ENCODE data around the gene MOGAT3.

MOGAT3 gene

GRCh38 chr7:101154693-101155102 lies 46.1 kb downstream of the MOGAT3 start:
- TF ChIP-seq CTCF (conservative IDR thresholded peaks at IDR 0.05; ENCODE audit: low read depth, low read length) = no peak
- Histone ChIP-seq H3K4me2 (peak overlapping the region; percentile 91), H3K27me3 (ENCODE audit: insufficient read depth, low read depth) (peaks cover 31% of the 10 kb centered on the region), H3K4me1 (ENCODE audit: low read depth, poor library complexity, severe bottlenecking) (no peaks in the 10 kb centered on the region), H3K9ac (peak overlapping the region; percentile 29), H4K20me1 (ENCODE audit: insufficient read depth) (no peaks in the 10 kb centered on the region), H3K4me3 (IDR thresholded peaks at IDR 0.05; ENCODE audit: insufficient read depth, low read depth, low read length) (no peak overlapping the region), H2AFZ (ENCODE audit: low read depth) (peak overlapping the region; percentile 50), H3K79me2 (ENCODE audit: insufficient read depth, low read depth) (no peaks in the 10 kb centered on the region), H3K36me3 (ENCODE audit: insufficient read depth) (no peaks in the 10 kb centered on the region), H3K27ac (no peak overlapping the region)

DNA sequence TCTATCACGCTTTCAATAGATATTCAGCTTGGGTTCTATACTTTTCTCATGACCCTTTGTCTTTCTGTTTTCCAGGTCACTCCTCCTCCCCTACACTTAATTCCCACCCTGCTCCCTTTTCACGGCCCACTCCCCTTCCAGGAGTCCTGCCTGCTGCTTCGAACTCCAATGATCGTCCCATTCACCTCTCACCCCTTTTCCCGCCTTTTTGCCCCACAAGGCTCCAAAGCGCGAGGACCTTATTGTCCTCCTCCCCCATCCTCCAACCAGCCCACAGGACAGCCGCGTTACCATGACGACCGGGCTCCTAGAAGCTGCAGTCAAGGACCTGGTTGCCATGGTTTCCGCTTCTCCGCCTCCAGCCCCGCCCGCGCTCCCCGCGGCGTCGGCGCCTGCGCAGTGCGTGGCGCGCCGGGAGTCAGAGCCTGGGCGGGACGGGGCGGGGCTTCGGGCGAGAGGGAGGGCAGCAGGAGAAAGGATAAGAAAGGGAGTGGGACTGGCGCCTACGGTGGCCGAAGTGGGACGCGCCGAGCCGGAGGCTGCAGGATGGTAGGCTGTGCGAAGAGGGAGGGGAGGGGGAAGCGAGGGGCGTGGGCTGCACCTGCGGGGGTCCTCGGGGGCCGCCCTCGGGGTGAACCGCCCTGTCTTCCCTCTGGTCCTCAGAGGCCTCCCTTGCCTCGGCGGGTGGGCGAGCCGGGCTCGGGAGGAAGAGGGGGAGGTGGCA lies 46.7 kb downstream of the MOGAT3 start, which contains the start of gene AP1S1:
Gene AP1S1, plus strand, starts transcription at position 508 of the 724 bp plus-strand sequence. Its CDS starts 39 bp downstream, at position 547.
- no peak within 1 kb of the TSS for H3K4me3 ChIP-seq (IDR thresholded peaks at IDR 0.05; ENCODE audit: insufficient read depth, low read depth, low read length)
- peak within 1 kb of the TSS; percentile 50 for H2AFZ ChIP-seq (ENCODE audit: low read depth)
- no peak for TF ChIP-seq CTCF (conservative IDR thresholded peaks at IDR 0.05; ENCODE audit: low read depth, low read length)
- H3K27me3 ChIP-seq (ENCODE audit: insufficient read depth, low read depth) = peaks cover 37% of the 10 kb centered on the region
- no peaks in the 10 kb centered on the region for H3K4me1 ChIP-seq (ENCODE audit: low read depth, poor library complexity, severe bottlenecking)
- no peaks in the 10 kb centered on the region for H3K36me3 ChIP-seq (ENCODE audit: insufficient read depth)
- no peaks in the 10 kb centered on the region for H3K79me2 ChIP-seq (ENCODE audit: insufficient read depth, low read depth)
- H4K20me1 ChIP-seq (ENCODE audit: insufficient read depth) = no peaks in the 10 kb centered on the region
- H3K9ac ChIP-seq = peak within 1 kb of the TSS; percentile 29
- no peak within 1 kb of the TSS for H3K27ac ChIP-seq
- H3K4me2 ChIP-seq = peak within 1 kb of the TSS; percentile 91

- Histone ChIP-seq H3K27me3 (ENCODE audit: insufficient read depth, low read depth) (peaks cover 55% of the 10 kb centered on the region), H3K4me2 (no peak overlapping the region), H3K27ac (no peak overlapping the region), H4K20me1 (ENCODE audit: insufficient read depth) (no peaks in the 10 kb centered on the region), H3K4me3 (IDR thresholded peaks at IDR 0.05; ENCODE audit: insufficient read depth, low read depth, low read length) (no peak overlapping the region), H3K9ac (no peak overlapping the region), H3K4me1 (ENCODE audit: low read depth, poor library complexity, severe bottlenecking) (no peaks in the 10 kb centered on the region), H2AFZ (ENCODE audit: low read depth) (no peak overlapping the region), H3K36me3 (ENCODE audit: insufficient read depth) (no peaks in the 10 kb centered on the region), H3K79me2 (ENCODE audit: insufficient read depth, low read depth) (no peaks in the 10 kb centered on the region)
- TF ChIP-seq CTCF (conservative IDR thresholded peaks at IDR 0.05; ENCODE audit: low read depth, low read length) = no peak
Observed at GRCh38 chr7:101151908-101152651, 48.8 kb downstream of the MOGAT3 start.
